Measurements from ENCODE around the gene SH3BP5.

The SH3BP5 gene

DNA sequence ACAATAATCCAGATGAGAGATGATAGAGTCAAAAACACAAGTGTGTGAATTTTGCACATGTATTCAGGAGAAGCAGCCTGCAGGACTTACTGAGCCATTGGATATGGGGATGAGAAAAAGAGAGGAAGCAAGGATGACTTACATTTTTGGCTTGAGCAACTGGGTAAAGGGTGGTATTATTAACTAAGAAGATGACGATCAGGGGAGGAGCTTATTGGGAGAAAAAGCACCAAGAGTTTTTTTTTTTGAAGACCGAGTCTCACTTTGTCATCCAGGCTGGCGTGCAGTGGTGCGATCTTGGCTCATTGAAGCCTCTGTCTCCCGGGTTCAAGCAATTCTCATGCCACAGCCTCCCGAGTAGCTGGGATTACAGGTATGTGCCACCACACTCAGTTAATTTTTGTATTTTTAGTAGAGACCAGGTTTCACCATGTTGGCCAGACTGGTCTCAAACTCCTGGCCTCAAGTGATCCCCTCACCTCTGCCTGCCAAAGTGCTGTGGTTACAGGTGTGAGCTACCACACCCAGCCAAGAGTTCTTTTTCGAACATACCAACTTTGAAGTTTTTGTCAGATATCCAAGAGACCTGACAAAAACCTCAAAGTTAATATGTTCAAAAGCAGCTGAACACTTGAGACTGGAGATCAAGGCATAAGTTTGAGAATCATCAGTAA is 14.8 kb upstream of the SH3BP5 start:
- DNase-seq = no peak

DNA sequence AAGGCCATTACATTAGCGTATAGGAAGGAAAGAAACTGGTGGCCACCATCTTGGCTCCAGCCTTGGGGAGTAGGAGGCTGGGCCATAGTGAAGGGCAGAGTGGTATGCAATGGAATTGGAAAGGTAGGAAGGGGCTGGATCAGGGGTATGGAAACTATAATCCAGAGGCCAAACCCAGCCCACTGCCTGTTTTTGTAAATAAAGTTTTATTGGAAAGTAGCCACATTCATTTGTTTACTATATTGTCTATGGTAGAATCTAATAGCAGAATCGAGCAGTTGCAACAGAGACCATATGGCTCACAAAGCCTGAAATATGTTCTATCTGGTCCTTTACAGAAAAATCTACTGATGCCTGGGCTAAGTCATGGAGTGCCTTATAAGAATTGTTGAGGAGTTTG is 14.1 kb upstream of the SH3BP5 start:
- DNase-seq = no peak

DNA sequence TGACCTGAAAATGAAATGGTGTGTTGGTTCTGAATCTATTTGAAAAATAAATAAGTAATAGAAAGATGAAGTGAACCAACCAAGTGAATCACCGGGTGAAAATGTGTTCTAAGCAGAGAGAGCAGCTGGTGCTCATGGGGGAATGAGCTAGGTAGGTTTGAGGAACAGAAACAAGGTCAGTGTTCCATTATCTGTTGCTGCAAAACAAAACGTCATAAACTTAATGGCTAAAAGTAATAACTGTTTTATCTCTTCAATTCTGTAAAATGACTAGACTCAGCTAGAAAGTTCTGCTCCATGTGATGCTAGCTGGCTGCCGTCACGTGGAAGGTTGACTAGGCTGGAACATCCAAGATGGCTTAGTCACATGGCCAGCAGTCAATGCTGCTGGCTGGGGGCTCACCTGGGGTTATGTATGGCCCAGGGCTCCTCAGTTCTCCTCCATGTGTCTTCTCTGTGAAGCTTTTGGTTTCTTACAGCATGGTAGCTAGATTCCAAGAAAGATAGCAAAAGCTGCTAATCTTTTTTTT is 13.3 kb upstream of the SH3BP5 start:
- no peak for DNase-seq

DNA sequence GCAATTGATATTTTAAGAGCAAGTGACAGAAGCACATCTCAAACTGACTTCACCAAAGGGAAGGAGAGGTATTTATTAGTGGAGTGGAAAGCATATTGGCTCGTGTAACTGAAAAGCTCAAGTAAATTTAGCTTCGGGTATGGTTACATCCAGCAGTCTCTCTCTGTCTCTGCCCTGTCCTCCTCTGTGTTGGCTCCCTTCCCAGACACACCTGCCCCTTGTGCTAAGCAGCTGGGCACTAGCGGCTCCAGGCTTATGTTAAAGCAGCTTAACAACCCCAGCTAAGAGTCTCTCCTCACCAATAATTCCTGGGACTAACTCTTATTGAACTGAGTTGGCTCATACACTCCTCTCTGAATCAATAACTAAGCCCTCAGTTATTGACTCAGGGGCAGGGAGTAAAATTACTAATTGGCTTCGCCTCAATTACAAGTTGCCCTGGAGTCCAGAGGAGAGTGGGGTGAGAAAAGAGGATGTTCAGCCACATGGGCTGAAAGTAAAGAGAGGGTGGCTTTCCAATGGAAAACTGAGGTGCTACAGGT is 12.8 kb upstream of the SH3BP5 start:
- no peak for DNase-seq

DNA sequence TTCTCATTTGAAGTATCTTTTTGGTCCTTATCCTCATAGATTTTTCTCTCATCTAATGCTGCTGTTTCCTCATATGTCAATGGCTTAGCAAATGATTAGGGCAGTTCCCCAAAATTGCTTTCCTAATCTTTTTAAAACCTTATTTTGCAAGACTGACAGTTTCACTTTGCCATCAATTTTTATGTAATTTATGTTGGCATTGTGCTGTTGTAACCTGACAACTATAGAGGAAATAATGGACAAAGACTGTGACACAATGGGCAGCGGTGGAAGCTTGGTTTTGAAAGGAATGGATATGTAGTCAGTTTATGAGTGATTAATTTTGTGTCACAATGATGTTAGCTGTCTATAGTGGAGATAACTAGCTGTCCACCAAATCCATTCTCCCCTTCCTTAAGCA is 10.6 kb upstream of the SH3BP5 start:
- DNase-seq = no peak

DNA sequence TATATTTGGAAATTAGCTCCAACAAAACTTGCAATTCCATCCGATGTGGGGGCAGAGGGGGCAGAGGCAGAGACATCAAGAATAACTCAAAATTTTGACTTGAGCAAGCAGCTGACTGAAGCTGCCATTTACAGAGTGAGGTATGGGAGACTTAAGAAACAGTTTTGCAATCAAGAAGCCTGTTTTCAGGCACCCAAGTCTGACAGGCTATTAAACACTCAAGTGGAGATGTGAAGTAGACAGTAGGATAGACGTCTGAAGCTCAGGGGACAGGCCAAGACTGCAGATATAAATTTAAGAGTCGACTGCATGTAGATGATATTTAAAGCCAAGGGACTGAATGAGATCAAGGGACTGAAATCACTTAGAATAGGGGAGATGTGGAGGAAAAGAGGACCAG is 9.9 kb upstream of the SH3BP5 start:
- DNase-seq = no peak

DNA sequence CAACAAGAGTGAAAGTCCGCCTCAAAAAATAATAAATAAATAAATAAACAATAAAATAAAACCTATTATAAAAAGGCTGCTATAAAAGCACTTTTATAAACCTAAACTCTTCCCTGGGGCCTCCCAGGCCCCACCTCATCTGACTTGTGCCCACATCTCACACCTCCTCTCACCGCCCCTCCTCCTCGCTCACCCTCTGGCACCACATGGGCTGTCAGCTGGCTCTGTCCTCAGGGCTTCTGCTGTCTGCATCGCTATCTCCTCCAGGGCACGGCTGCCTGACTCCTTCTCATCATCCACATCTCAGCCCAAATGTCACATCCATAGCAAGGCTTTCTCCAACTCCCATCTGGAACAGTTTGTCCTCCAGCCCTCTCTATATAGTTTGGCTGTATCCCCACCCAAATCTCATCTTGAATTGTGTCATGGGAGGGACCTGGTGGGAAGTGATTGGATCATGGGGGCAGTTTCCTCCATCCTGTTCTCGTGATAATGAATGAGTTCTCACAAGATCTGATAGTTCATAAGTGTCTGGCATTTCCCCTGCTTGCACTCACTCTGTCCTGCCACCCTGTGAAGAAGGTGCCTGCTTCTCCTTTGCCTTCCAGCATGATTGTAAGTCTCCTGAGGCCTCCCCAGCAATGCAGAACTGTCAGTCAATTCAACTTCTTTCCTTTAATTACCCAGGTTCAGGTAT is 8.8 kb upstream of the SH3BP5 start:
- no peak for DNase-seq

DNA sequence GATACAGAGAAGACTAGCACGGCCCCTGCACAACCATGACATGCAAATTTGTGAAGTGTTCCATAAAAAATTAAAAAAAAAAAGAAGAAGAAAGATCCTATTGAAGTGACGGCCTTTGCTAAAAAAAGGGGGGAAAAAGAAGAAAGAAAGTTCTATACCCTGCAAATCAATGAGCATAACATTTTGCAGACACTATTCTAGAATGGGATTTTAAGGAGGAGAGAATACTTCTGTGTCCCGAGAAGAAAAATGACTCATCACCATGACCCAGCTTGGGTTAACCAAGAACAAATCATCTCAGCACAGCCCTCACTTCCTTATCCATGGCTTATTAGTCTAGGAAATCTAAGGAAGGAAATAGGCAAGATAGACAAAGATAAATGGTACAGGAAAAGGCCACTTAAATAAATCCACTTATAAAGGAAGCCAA is 7.4 kb upstream of the SH3BP5 start:
- DNase-seq = no peak

DNA sequence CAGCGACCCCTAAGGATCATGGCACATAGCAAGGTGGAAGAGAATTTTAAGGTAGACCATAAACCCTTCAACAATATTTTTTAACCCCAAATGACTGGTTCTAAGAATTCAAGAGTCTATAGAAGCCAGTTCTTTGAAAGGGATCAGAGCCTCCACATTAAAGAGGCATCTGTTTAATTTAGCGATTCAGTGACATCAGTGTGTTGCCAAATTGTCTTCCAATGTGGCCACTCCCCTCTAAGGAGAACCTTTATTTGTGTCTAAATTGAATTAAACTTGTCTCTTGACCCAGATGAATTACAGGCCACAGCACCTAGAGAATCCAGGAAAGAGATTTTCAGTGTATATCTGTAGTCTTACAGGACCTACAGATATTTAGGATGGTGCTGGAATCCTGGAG is 6.6 kb upstream of the SH3BP5 start:
- no peak for DNase-seq

DNA sequence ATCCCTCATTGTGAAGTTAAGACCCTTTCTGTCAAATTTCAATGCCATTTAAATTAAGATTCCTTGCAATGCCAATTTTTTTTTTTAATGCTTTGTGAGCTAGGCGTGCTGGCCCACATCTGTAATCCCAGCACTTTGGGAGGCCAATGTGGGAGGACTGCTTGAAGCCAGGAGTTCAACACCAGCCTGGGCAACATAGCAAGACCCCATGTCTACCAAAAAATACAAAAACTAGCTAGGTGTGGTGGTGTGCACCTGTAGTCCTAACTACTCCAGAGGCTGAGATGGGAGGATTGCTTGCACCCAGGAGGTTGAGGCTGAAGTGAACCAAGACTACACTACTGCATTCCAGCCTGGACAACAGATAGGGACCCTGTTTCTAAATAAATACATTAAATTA is 5.6 kb upstream of the SH3BP5 start:
- DNase-seq = no peak

DNA sequence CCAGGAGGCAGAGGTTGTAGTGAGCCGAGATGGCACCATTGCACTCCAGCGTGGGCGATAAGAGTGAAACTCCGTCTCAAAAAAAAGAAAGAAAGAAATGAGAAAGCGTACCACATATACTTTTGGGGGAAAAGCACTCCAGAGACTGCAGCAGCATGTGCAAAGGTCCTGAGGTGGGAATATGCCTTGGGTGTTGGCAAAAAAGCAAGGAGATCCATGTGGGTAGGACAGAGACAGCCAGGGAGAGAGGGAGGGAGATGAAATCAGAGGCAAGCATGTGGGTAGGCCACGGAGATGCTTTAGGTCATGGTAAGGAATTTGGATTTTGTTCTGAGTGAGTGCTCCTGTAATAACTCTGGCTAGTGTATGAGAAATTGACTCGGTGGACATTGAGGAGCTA is 3.7 kb upstream of the SH3BP5 start:
- no peak for DNase-seq

DNA sequence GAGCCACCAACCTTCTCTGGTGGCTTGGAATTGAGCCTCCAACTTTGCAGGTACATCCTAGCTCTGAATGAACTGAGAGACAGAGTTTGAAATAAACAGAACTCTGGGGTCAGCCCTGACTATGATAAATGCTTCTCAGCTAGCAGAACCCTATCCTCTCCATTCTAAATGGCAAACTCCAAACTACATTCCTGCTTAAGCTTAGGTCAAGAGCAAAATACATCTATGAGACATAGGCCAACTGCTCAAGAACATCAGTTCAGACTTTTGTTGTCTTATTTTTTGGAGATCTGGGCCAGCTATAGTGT is 1.5 kb upstream of the SH3BP5 start:
- no peak for DNase-seq

DNA sequence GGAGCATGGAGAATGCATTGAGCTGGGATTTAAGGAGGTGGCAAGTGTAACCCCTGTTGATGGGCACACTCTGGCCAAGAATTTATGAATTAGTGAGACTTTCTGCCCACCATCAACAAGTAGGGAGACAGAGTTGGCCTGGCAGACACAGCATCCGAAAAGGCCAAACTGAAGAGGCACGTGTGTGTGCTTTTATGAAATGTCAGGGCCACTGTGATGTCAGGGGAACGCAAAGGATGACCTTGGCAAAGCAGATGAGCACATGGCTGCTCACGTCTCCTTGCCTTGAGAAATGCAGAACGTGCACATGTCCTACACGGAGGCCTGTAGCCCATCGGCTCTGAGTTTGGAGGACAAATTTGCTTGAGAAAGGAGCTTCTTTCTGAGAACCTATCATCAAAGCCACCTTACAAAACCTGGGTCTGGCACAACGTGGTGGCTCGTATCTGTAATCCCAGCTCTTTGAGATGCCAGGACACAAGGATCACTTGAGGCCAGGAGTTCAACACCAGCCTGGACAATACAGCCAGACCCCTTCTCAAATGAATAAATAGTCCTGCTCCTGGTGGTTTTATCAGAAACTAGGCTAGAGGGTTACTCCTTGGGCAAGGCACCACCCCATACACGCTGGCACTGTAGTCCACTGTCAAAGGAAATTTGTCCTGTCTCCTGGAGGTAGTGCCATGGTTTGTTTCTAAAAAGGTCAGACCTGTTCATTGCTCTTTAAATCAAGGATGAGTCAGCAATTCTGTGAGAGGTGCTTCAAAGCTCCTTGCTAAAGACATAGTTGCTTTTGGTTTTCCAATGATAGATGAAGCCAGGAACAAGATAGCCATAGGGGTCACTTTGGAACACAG is 941 bp upstream of the SH3BP5 start:
- no peak for DNase-seq

DNA sequence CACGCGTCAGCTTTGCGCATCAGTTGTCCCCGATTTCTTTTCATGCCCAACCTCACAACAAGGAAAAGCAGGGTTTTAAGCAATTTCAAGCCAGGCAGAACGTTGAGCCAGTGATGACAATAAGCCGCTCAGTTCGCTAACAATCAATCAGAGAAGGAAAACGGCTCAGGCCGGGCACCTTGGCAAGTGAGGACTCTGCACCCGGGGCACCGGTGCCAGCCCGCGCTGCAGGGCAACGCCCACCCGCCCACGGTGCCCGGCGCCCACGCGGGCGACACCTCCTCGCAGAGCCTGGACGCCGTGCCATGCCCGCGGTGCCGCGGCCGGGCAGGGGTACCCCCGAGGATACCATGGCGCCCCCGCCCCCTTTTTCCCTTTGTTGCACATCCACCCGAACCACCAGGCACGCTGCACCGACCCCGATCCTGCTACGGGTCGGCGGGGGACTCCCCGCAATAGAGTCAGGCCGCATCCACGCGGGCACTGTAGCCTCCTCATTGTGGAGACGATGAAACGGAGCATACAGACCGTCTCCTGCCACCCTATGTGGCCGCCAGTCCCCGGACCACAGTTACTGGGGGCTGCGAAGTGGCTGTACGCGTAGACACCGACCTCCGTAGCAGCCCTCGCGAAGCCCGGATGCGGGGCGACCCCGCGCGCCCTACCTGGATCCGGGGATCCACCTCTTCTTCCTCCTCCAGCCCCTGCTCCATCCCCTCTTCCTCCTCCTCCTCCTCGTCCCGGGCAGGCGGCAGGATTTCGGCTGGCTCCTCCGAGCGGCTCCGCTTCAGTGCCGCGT is 581 bp downstream of the SH3BP5 start:
- DNase-seq = no peak

DNA sequence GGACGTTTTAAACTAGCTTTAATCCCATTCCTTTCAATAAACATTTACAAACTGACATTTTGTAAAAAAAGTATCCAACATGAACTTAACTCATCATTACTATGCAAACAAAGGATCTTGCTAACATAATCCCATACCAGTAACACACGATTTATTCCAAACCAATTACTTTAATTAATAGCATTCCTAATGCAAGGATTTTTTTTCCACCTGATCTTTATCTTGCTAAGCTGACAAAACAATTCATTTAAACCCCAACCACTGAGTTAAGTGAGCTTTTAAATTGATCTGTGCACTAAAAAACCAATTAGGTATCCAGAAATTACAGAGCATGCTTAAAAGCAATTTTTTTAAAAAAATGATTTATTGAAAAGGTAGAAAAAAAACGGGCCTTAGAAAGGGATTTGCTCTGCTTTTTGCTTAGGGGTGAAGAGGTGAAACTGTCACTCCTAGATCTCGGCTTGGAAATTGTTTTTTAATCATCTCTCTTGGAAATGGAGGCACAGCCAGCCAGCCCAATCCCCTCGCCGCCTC is 1.2 kb downstream of the SH3BP5 start:
- no peak for DNase-seq

DNA sequence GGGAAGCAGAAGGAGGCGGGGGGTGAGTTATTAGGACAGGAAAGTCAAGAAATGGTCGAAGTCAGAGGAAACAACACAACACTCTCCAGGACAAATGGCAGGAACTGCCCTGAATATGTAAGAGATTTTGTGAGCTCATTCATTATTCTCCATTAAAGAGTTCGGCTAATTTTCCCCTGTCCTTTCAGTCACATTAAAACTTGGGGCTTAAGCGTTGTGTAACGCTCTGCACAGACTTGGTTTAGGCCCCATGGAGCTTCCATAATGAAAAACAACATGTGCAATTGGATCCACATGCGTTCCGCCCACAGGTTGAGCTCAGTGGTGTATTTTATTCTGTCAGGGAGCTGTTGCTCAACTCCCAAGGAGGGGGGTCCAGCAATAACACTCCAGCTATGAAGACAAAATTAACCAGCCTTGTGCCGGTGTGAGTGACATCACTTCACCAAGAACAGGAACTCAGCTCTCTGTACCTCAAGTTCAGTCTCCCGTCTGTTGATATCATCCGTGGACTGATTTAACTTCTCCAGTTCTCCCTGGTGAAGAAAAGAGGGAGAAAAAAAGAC is 2.3 kb downstream of the SH3BP5 start:
- DNase-seq = no peak

DNA sequence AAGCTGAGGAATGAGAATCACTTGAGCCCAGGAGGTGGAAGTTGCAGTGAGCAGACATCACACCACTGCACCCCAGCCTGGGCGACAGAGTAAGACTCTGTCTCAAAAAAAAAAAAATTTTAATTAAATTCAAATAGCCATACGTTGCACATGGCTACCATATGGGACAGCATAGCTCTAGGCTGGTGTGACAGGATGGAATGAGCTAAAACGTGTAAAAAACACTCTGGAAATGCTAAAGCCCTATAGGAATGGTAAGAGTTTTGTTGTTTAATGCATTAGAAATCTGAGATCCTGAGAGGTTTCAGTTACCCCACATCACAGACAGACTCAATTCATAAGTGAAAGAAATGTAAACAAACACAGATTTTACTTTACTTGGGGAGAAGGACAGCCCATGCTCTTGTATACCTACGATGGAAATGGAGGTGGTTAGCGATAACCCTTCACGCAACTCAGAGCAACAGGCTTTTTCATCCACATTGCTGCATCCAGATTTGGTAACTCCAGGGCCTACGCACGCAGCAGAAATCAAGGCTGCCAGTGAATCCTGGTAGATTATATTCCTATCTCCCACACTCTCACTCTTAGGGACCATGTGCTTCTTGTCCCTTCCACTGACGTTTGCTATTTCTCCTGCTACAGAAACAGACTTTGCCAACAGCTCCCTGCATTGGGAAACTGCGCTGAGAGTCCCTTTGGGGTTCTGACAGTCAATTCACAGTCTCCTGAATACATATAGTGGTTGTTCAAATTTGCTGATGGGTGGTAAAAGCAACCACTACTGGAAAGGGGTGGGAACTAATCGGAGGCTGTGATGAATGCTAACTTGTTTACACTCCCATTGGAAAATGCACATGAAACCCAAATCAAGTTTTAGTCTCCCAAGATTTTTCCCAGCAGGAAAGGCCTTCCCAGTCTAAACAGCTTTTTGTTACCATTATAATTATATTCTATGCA is 3.1 kb downstream of the SH3BP5 start:
- no peak for DNase-seq

DNA sequence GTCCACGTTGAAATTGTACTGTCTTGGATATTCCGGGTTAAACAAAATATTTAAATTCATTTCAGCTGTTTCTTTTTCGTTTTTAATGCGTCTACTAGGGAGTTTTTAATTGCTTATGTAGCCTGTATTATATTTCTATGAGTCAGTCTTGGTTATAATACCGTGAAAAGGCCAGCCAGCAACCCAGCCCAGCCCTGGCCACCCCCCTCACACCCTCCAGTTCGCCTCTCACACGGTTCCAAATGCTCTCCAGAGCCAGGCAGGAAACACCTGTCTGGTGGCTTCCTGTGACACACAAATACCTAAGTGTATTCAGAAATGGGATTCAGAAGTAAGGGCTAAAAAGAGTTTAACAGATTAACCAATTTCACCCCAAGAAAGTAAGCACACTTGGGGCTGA is 4.4 kb downstream of the SH3BP5 start:
- no peak for DNase-seq

DNA sequence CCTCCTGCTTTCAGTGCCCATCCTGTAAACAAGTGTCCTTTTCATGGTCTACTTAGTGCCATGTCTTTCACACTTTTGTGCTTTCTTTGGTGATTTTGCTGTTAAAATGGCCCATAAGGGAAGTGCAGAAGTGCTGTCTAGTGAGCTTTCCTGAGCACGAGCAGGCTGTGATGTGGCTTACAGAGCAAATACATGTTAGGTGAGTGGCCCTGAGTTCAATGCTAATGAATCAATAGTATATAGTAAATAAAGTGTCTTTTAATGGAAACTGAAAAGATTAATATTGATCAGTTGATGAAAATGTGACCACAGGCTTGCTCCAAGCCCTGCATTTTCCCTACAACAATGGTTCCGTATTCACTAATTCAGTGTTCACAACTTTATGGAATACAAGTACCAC is 5.7 kb downstream of the SH3BP5 start:
- DNase-seq = no peak

DNA sequence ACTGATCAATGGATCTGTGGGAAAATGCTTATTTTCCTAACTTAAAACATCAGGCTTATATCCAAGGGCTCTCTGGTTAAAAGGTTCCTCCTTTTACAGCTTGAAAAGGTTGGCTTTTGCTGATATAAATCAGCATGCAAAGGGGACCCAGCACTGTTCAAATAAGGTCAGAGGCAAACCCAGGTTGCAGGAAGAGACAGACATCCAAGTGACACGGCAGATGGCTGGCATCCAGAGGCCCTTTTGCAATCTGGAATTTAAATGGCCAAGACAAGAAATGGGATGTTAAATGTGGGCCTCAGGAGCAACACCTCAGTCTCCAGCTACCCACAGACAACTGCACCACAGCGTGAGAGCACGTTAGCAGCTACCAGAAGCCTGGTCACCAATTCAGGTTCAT is 6.3 kb downstream of the SH3BP5 start:
- no peak for DNase-seq

DNA sequence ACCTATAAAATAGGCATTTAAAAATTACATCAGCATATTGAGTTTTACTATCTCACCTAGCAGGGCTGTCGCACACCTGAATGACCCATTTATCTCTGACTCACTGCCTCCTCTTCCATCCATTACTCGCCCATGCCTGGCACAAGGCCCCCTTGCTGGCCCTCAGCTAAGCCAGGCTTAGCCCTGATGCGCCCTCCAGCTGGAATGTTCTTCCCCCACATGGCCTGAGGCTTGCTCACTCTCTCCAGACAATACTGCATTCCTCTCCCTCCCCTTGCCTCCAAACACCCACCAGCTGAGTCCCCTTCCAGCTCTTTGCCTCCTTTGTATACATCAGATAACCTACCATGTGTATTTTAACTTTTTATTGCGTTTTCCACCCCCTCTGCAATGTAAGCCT is 7.2 kb downstream of the SH3BP5 start:
- no peak for DNase-seq
